Fibroblast of skin of left quadriceps (primary cell): ENCODE measurements around the gene RBM15B.
"Not testable (repeated sequence)": the region's sequence is repeated elsewhere in the genome, so short reads cannot be mapped to it uniquely, and the experiment has no call there.

Experiments
- DNase-seq, 2 experiments: peaks; one replicate each; pipeline ENCODE4 v3.0.0-alpha.2; 2013; ENCODE audit warnings: low read depth in 2 of 2

The RBM15B gene, protein sequence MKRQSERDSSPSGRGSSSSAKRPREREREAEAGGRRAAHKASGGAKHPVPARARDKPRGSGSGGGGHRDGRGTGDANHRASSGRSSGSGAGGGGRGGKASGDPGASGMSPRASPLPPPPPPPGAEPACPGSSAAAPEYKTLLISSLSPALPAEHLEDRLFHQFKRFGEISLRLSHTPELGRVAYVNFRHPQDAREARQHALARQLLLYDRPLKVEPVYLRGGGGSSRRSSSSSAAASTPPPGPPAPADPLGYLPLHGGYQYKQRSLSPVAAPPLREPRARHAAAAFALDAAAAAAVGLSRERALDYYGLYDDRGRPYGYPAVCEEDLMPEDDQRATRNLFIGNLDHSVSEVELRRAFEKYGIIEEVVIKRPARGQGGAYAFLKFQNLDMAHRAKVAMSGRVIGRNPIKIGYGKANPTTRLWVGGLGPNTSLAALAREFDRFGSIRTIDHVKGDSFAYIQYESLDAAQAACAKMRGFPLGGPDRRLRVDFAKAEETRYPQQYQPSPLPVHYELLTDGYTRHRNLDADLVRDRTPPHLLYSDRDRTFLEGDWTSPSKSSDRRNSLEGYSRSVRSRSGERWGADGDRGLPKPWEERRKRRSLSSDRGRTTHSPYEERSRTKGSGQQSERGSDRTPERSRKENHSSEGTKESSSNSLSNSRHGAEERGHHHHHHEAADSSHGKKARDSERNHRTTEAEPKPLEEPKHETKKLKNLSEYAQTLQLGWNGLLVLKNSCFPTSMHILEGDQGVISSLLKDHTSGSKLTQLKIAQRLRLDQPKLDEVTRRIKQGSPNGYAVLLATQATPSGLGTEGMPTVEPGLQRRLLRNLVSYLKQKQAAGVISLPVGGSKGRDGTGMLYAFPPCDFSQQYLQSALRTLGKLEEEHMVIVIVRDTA

DNA sequence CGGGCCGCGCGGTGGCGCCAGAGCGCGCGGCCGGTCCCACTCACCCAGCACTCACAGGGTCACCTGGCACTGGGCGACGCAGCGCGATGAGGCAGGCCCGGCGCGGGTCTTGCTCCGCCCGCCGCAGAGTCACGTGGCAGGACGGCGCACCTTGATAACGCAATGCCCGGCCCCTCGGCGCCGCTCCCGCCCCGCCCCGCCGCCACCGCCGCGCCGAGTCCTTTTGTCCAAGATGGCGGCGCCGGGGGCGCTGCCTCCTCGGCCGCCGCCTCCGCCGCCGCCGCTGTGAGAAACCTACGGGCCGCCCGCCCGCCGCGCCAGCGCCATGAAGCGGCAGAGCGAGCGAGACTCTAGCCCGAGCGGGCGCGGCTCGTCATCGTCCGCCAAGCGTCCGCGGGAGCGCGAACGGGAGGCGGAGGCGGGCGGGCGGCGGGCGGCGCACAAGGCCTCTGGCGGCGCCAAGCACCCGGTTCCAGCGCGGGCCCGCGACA is at the start of gene RBM15B:
Gene RBM15B, plus strand, starts transcription at position 211 of the 491 bp plus-strand sequence. Its CDS starts 115 bp downstream, at position 326.
- peak; percentile 91 for DNase-seq

DNA sequence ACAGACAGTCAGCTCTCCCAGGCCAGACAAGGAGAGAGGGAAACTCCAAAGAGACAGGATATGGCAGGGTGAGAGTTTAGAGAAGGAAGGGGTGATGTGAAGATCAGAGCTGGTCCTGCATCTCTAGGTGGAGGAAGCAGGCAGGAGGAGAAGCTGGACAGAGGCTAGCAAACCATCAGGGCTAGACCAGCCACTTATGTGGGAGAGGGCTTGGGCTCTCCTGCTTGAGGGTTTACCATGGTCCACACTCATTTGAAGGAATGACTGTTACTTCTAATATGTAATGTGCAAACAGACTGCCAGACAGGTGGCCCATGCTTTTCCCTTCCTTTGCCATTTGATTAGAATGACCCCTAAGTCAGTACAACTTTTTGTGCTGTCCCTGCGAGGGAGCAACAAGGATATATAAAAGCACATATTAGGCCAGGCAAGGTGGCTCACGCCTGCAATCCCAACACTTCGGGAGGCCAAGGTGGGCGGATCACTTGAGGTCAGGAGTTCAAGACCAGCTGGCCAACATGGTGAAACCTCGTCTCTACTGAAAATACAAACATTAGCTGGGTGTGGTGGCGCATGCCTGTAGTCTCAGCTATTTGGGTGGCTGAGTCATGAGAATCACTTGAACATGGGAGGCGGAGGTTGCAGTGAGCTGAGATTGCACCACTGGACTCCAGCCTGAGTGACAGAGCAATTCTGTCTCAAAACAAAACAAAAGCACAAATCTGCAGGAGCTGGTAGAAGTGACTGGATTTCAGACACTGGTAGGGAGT is 47.0 kb upstream of the RBM15B start:
- DNase-seq: peak in 1 of 2 experiments; percentile 6

DNA sequence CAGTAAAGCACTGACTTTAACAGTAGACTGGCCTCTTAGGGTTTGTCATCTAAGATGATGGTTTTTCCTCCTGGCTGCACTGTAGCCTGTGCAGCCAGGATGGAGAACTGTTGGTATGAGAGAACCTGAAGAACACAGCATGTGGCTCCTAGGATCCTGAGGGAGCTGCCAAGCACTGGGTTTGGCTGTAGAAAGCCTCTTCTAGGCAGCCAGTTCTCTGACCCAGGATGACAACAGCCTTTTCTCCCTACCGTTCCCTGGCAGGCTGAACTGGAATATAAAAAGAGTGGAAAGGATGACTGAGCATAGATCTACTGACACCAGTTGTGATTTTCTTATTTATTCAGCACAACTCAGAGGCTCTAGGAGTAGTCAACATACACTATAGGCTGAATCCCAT is 40.3 kb upstream of the RBM15B start:
- no peak for DNase-seq

DNA sequence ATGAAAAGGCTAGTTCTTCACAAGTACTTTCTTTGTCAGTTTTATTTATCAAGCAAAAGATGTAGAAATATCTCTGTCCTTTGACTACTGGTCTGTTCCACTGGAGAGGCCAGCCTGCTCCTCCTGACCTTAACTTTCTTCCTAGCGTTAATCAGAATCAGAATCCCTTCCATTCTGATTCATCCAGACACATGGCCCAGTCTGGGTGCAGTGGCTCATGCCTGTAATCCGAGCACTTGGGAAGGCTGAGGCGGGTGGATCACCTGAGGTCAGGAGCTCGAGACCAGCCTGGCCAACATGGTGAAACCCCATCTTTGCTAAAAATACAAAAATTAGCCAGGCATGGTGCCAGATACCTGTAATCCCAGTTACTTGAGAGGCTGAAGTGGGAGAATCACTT is 38.0 kb upstream of the RBM15B start:
- no peak for DNase-seq

DNA sequence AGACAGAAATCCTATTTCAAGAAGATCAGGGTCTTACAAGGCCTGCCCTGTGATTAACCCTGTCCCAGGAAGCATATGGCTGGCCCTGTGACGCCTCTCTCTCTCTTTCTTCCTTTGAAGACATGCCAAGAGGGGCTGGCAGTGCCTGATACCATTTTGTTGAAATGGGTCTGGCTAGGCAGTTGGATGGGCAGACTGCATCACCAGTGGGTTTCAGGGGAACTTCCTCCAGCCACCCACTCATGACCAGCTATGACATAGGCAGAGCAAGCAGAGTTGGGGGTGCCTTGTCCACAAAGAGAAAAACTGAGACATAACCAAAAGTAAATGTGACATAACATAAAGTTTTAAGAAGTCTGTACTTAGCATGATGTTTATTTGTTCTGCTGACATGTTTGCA is 37.4 kb upstream of the RBM15B start:
- DNase-seq: no peak

DNA sequence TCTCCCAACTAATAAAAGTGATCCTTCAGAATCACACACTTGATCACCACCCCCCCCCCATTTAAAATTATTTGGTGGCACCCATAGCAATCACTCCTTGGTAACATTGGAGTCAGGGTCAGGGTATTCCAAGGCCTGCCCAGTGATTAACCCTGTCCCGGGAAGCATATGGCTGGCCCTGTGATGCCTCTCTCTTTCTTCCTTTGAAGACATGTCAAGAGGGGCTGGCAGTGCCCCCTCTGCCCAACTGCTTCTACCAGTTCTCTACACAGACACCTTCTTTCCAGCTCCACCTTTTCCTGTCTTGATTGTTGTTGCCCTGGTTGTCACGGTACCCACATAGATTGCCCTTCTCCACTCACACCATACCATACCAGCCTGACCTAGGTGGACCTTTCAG is 36.9 kb upstream of the RBM15B start:
- DNase-seq: no peak

DNA sequence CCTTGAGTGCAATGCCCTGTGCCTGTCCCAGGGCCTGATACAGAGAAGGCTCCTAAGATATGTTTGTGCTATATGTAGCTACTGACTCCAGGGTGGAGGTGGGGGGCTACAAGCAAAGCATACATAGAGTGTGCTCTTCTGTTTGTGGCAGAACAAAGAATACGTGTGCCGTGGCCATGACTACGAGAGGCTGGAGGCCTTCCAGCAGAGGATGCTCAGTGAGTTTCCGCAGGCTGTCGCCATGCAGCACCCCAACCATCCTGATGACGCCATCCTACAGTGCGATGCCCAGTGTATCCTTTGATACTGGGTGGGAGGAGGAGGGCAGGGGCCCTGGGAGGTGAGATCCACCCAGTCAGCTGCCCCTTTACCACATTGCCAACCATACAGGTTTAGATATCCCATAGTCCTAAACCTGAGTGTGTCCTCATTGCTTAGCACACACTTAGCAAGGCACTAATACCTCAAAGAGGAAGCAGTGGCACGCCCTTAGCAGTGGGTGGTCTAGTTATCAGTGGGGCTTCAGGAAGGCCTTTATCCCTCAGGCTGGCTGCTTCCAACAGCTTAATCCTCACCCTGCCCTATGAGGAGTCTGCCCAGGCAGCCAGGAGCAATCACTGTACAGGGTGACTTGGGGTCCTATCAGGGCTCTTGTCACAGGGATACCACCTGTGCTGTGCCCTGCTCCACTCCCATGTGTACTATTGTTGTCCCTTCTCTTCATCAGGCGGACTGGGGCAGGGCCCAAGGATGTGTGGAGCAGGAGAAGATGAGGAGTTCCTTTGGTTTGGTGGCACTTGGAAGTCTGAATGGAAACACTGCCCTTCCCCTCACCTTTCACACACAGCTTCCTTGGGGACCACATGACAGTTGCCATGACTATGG is 36.1 kb upstream of the RBM15B start:
- no peak for DNase-seq

DNA sequence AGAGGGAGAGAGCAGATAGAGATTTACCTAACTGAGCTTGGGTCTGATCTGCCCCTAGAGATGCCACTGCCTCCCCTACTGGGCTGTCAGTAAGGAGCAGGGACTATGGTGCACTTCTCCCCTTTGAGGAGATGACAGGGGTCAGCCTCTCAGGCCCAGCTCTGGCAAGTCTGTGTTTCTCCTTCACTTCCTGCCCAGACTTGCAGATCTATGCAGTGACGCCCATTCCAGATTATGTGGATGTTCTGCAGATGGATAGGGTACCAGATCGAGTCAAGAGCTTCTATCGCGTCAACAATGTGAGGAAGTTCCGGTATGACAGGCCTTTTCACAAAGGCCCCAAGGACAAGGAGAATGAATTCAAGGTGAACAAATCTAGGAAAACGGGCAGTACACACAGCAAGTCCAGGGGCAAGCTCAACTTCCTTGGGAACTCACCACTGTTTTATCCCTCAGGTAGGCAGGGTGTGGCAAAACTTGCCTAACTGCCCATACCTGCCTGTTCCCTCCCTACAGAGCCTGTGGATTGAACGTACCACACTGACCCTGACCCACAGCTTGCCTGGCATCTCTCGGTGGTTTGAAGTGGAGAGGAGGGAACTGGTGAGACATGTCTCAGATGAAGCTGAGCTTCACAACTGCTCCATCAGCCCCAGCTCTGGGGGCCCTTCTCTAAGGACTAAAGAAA is 35.0 kb upstream of the RBM15B start:
- DNase-seq: no peak

DNA sequence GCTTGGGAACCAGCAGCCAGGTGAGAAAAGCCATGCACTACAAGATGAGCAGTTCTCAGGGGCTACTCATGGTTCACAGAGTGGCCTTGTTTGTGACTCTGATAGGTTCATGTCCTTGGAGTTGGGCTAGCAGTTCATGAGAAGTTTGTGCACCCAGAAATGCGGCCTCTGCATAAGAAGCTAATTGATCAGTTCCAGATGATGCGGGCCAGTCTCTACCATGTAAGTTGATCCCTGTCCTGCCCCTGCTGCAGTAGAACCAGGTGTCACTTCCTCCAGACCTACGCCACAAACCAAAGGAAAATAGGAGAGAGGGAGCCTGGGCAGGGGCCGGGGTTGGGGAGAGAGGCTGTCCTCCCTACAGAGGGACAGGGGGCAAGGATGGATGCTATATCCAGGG is 33.2 kb upstream of the RBM15B start:
- no peak for DNase-seq

DNA sequence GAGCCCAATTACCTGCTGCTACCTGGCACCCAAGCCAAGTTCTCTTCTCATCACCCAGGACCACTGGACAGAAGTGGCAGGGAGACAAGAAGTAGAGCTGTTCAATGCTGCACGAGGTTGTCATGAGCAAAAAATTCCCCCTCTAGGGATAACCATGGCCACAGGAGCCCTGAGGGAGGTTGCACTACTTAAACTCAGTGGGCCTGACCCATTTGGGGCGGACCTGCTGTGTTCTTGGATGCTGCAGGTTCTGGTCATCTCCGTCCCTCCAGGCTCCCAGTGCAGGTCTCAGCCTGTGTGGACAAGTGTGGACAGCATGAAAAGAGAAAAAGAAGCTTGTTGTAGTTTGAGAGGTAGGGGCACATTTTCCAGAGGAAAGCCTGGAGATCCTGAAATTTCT is 32.1 kb upstream of the RBM15B start:
- DNase-seq: no peak

DNA sequence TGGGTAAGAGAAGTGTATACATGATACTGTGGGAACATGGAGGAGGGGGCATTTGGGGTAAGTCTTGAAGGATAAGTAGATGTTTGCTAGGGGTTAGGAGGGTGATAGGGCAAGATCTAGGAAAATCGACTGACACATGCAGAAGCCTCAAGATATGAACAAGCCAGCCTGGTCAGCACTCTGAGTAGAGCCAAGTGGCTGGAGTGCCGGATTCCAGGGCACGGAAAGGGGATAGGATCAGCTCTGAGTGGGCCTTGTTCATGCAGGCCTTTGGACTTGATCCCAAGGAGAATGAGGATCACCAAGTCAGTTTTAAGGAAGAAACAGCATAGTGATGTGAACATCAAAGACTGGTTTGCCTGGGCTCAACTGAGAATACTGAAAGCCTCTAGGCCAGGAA is 30.3 kb upstream of the RBM15B start:
- no peak for DNase-seq

DNA sequence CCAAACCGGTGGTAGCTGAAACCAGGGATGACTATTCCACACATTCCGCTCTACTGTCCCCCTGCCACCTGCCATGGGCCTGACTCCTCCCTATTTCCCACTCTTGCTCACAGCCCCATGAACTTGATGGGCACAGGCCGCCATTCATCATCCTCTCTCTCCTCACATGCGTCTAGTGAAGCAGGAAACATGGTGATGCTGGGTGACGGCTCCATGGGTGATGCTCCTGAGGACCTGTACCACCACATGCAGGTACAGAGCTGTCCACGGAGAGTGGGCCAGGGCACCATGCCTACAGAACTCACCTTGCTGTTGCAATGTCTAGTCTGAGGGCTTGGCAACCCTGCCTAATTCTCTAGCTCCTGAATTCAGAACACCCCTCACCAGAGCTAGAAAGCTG is 29.3 kb upstream of the RBM15B start:
- no peak for DNase-seq

DNA sequence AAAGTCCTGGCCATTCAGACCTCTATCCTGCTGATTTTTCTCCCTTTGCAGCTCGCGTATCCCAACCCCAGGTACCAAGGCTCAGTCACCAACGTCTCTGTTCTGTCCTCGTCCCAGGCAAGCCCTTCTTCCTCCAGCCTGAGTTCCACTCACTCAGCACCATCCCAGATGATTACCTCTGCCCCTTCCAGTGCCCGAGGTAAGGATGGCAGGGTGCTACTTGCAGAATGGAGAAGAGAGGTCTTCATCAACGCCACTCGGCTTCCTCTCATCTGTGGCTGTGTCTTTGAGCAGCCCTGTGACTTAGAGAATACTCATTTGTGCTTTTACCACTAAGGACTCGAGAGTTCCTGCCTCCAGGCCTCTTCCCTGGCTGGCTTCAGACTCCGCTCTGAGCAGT is 28.6 kb upstream of the RBM15B start:
- DNase-seq: no peak

DNA sequence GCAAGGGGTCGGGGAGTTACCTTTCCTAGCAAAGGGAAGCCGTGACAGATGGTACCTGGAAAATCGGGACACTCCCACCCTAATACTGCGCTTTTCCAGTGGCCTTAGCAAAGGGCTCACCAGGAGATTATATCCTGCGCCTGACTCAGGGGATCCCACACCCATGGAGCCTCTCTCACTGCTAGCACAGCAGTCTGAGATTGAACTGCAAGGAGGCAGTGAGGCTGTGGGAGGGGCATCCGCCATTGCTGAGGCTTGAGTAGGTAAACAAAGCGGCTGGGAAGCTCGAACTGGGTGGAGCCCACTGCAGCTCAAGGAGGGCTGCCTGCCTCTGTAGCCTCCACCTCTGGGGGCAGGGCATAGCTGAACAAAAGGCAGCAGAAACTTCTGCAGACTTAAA is 22.8 kb upstream of the RBM15B start:
- DNase-seq: not testable (repeated sequence)

DNA sequence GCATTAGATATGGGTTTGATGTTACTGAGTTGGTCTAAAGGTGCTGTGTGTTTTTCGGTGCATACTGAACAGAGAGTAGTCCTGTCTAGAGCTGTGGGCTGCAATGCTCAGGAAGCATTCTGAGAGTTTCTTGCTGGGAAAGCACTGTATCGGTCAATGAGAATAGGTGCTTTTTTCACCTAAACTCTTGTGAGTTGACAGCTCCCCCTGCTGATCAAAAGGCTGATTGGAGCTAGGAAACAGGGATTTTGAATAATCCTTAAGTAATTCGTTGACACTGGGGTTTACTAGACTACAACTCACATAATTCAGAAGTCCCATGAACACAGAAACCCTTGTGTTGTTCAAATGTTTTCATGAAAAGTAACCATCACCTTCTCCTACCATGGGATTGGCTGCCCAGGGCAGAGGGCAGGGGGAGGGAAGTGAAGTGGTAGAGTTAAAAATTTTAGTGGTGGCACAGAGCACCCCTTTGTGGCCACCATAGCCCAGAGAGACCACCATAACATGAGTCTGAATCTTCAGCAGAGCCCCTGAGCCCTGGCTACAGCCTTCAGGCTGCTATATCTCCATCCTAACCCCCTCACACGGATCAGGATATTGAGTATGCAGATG is 19.0 kb upstream of the RBM15B start:
- DNase-seq: peak; percentile 41 to 45

DNA sequence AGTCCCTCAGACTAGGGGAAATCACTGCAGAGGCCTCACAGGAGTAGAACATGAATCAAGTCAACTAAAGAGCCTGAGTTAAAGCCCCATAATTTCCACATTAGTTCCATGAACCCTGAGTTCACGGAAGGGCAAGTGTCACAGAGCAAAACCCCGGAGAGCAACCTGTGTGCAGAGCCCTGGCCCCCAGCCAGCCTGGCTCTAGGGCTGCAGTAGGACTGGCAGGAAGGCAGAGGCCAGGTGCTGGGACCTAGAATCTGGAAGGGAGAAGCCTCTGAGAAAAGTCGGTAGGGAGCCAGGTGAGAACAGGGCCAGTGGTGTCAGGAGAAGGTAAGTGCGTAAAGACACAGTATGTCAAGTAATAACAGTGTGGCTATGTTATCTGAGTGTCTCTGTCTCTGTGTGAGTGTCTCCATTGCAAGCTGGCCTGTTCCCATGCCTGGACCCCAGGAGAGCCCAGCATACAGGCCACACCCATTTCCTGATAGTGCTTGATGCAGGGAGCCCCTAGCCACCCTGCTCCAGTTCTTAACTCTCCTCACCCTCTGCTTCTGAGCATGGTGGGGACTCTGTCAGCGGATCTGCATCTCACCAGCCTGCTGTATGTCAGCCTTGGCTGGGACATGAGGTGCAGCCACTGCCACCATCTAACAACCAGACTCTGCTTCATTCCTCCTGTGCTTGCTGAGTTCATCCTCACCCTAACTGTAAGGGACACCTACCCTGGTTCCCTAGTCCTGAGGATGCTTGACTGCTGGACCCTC is 17.2 kb upstream of the RBM15B start:
- no peak for DNase-seq

DNA sequence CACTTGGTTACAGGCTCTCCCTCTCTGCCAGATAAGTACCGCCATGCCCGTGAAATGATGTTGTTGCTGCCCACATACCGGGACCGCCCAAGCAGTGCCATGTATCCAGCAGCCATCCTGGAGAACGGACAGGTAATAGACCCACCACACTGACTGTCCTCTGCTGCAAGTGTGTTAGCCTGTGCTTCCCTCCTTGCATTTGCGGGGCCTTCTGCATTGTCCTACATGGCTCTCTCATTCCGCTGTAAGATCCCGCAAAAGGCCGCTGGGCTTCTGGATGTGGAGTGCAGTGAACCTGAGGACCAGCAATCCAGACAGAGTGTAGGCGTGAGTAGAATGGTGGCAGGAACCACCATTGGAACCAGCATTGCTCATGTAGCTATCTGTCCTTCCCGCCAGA is 16.6 kb upstream of the RBM15B start:
- no peak for DNase-seq

DNA sequence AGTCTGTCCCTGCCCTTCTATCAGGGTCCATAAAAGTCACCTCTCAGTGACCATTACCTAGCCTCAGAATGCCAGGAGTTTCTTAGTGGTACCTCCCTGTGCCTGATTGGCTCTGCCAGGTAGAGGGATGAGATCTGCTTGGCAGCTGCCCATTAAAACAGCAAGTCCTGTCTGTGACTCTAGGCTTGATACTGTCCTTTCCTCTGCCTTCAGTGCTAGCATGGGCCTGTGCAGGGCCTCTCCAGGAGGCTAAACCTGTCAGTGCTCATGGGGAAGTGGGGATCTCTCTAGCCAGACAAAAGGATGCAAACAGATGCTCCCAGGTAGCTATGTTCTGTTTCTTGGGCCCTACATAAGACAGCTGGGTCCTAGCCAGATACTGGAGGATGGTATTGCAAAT is 15.9 kb upstream of the RBM15B start:
- DNase-seq: no peak

DNA sequence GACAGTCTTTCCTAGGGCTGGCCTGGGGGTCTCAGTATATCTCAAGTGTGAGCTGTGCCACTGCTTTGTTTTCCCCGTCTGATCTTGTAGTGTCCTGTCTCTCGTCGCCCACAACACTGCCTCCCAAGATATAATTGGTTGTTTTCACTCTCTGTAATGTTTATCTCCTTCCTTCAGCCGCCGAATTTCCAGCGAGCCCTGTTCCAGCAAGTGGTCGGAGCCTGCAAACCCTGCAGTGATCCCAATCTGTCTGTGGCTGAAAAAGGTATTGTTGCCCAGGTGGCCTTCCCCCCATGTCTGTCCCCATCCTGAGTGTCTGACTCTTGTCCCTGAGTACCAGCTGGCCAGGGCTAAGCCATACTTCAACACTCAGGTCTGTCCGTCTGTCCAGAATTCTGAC is 15.5 kb upstream of the RBM15B start:
- no peak for DNase-seq
